SK-N-MC (cell line): Measurements from ENCODE around the gene APEX1.

Source experiments
- EZH2 ChIP-seq: fragments of 200-600 bp; sonication (generic); IDR thresholded peaks from one replicate; pipeline ENCODE4 v1.6.1; 2017; ENCODE audit warnings: antibody characterized with exemption
- FOXP2 ChIP-seq: optimal IDR thresholded peaks from 2 replicates; pipeline ENCODE3; 2011; ENCODE audit warnings: mild to moderate bottlenecking, moderate library complexity; ENCODE audit not compliant: insufficient read depth; ENCODE audit errors: extremely low read length, control extremely low read depth
- POLR2AphosphoS5 ChIP-seq: IDR thresholded peaks from 2 replicates; pipeline ENCODE4 v1.6.1; 2012; ENCODE audit warnings: mild to moderate bottlenecking, low read depth, low read length, borderline replicate concordance

- TF ChIP-seq POLR2AphosphoS5 (no peak), EZH2 (no peak), FOXP2 (no peak)
Observed at GRCh38 chr14:20441461-20441860, 13.6 kb upstream of the APEX1 start.
